Activated CD4-positive, alpha-beta memory T cell treated with anti-CD3 and anti-CD28 coated beads for 36 hours (primary cell): ENCODE measurements around the gene ZDHHC6. TPM values are rescaled to one million over a fixed set of nuclear protein-coding genes. Genes with fewer than 3 reads are reported as not detected.
"Not testable (repeated sequence)": the region's sequence is repeated elsewhere in the genome, so short reads cannot be mapped to it uniquely, and the experiment has no call there.

ENCODE experiments used
- CTCF ChIA-PET: fragments of 350-600 bp; sonication (Branson Sonifier 250); formaldehyde crosslinking; loops from one replicate; lab custom pipeline; 2021; ENCODE audit warnings: antibody characterized with exemption, inconsistent platforms; lab: Charles Lee
- POLR2A ChIA-PET: fragments of 350-600 bp; sonication (Branson Sonifier 250); formaldehyde crosslinking; loops from one replicate; lab custom pipeline; 2021; ENCODE audit warnings: antibody characterized with exemption; lab: Charles Lee
- DNase-seq: peaks from one replicate; pipeline ENCODE4 v3.0.0-alpha.2; 2020
- H3K27ac Mint-ChIP-seq: one replicate; pipeline ENCODE4 v1.8.0; 2021; ENCODE audit warnings: mixed read lengths
- H3K27me3 Mint-ChIP-seq: one replicate; pipeline ENCODE4 v1.8.0; 2021; ENCODE audit warnings: mixed read lengths
- H3K36me3 Mint-ChIP-seq: one replicate; pipeline ENCODE4 v1.8.0; 2021; ENCODE audit warnings: mixed read lengths
- H3K4me1 Mint-ChIP-seq: one replicate; pipeline ENCODE4 v1.8.0; 2021; ENCODE audit warnings: low read depth, mixed read lengths
- H3K4me3 Mint-ChIP-seq: one replicate; pipeline ENCODE4 v1.8.0; 2021; ENCODE audit warnings: mild to moderate bottlenecking, mixed read lengths
- H3K9me3 Mint-ChIP-seq: one replicate; pipeline ENCODE4 v1.8.0; 2021; ENCODE audit warnings: mixed read lengths
- intact Hi-C: fragments of 100-400 bp; cut with micrococcal nuclease; formaldehyde crosslinking; loops from one replicate; pipeline ENCODE4 v1.15.1; 2023
- total RNA-seq, 2 experiments: library from RNA; stranded (reverse); gene quantifications; one replicate each; pipeline ENCODE4 v1.2.3, GENCODE V29; 2021

The ZDHHC6 gene
- total RNA-seq, 2 experiments from 2014 or later = 40.1 to 40.7 TPM

DNA sequence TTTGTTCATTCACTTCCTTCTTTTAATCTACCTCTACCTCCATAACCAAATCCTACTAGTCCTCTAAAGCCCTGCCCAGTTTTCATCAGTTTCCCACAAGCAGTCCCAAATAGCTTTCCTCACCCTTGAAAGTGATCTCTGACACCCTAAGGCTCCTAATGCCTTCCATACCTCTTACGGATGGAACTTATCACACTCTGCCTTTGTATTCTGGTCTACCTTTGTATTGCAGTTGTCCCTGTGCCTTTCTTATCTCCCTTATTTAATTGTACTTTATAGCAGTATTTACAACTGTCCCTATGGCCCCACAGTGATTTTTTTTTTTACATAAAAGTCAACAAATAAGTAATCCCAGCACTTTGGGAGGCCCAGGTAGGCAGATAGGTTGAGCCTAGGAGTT, 39.0 kb downstream of the ZDHHC6 start:
- DNase-seq = no peak
- no peaks in the 10 kb centered on the region for H3K4me1 Mint-ChIP-seq
- ChIA-PET POLR2A (no interaction called here), CTCF (interaction anchor here (1.9 kb wide), 1 partner anchor 64 kb away, joined by 4 read pairs; no protein-coding TSS in a partner anchor)
- no peaks in the 10 kb centered on the region for H3K27me3 Mint-ChIP-seq
- intact Hi-C loops = no loop called here
- H3K27ac Mint-ChIP-seq = peak overlapping the region; percentile 11
- H3K36me3 Mint-ChIP-seq = peaks cover 53% of the 10 kb centered on the region
- H3K4me3 Mint-ChIP-seq = no peak overlapping the region
- no peaks in the 10 kb centered on the region for H3K9me3 Mint-ChIP-seq

DNA sequence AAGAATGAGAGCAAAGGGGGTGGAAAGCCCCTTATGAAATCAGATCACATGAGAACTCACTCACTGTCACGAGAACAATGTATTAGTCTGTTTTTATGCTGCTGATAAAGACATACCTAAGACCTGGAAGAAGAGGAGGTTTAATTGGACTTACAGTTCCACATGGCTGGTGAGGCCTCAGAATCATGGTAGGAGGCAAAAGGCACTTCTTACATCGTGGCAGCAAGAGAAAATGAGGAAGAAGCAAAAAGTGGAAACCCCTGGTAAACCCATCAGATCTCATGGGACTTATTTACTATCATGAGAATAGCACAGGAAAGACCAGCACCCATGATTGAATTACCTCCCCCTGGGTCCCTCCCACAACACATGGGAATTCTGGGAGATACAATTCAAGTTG, 39.9 kb downstream of the ZDHHC6 start:
- POLR2A ChIA-PET, H3K27ac Mint-ChIP-seq, CTCF ChIA-PET, H3K4me1 Mint-ChIP-seq, H3K9me3 Mint-ChIP-seq, H3K4me3 Mint-ChIP-seq, intact Hi-C loops, H3K27me3 Mint-ChIP-seq, DNase-seq: not testable (repeated sequence)
- H3K36me3 Mint-ChIP-seq = peaks cover 54% of the 10 kb centered on the region

DNA sequence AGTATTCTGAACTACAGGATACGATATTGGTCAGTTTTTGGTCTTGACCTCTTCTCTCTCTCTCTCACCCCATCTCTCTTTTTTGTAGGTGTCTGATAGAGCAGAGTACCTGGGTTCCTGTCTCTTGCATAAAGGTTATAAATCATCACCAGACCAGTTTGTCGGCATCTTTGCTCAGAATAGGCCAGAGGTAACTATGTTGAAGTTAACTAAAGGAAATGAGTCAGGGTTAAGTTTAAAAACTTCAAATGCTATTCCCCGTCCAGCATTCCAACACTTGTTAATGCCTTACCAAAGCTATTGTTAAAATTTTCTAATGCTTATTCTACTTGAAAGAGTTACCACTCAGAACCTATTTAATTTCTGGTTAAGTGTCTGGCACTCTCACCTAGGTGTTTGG, 42.1 kb downstream of the ZDHHC6 start:
- no peaks in the 10 kb centered on the region for H3K9me3 Mint-ChIP-seq
- no peak for DNase-seq
- no peaks in the 10 kb centered on the region for H3K27me3 Mint-ChIP-seq
- intact Hi-C loops = no loop called here
- H3K4me1 Mint-ChIP-seq = no peaks in the 10 kb centered on the region
- peaks cover 51% of the 10 kb centered on the region for H3K36me3 Mint-ChIP-seq
- H3K4me3 Mint-ChIP-seq = no peak overlapping the region
- ChIA-PET CTCF (no interaction called here), POLR2A (no interaction called here)
- H3K27ac Mint-ChIP-seq = peak overlapping the region; percentile 18

- intact Hi-C loops = no loop called here
- no peaks in the 10 kb centered on the region for H3K4me1 Mint-ChIP-seq
- no peak overlapping the region for H3K4me3 Mint-ChIP-seq
- H3K27ac Mint-ChIP-seq = no peak overlapping the region
- peaks cover 47% of the 10 kb centered on the region for H3K36me3 Mint-ChIP-seq
- CTCF ChIA-PET = interaction anchor here (1.4 kb wide), 1 partner anchor 32 kb away, joined by 3 read pairs; no protein-coding TSS in a partner anchor
- no peak for DNase-seq
- H3K9me3 Mint-ChIP-seq = no peaks in the 10 kb centered on the region
- H3K27me3 Mint-ChIP-seq = no peaks in the 10 kb centered on the region
- POLR2A ChIA-PET = no interaction called here
Measured at GRCh38 chr10:112402917-112403316, 43.8 kb downstream of the ZDHHC6 start.

GRCh38 chr10:112397592-112397991, 49.1 kb downstream of the ZDHHC6 start:
- no peak overlapping the region for H3K4me3 Mint-ChIP-seq
- no peaks in the 10 kb centered on the region for H3K4me1 Mint-ChIP-seq
- ChIA-PET POLR2A (no interaction called here), CTCF (no interaction called here)
- H3K27me3 Mint-ChIP-seq = no peaks in the 10 kb centered on the region
- intact Hi-C loops = no loop called here
- H3K27ac Mint-ChIP-seq = no peak overlapping the region
- peaks cover 17% of the 10 kb centered on the region for H3K36me3 Mint-ChIP-seq
- no peak for DNase-seq
- H3K9me3 Mint-ChIP-seq = no peaks in the 10 kb centered on the region

DNA sequence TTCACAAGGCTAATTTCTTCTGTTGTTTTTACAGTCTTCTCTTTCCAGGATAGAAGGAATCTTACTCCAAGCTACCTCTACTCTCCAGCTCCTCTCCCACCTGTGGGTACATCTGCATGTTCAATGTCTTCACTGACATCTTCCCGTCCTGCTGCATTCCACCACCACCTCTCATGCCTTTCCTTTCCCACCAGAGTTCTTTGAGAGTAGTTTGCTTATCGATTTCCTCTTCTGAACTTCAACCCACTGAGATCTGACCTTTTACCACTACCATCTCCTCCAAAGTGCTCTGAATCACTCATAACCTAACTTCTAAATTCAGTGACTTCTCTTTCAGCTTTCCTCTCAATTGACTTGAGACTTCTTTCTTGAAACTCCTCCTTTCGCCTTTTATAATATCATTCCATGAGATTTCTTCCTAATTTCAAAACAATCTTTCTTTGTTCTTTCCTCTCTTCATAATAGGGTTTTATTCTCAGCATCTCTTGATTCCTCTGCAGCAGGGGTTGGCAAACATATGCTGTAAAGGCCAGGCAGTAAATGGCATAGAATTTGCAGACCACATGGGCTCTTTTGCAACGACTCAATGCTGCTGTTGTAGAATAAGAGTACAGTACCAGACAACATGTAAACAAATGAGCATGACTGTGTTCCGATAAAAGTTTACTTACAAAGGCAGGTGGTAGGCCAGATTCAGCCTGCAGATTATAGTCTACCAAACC, 50.7 kb downstream of the ZDHHC6 start:
- POLR2A ChIA-PET = interaction anchor here (1.5 kb wide), 1 partner anchor 20 kb away, joined by 10 read pairs; no protein-coding TSS in a partner anchor
- H3K27ac Mint-ChIP-seq = no peak overlapping the region
- no peaks in the 10 kb centered on the region for H3K9me3 Mint-ChIP-seq
- intact Hi-C loops = no loop called here
- CTCF ChIA-PET = interaction anchor here (0.5 kb wide), 1 partner anchor 213 kb away, joined by 3 read pairs; the partner anchor contains the start of gene GPAM
- H3K27me3 Mint-ChIP-seq = no peaks in the 10 kb centered on the region
- no peak for DNase-seq
- no peak overlapping the region for H3K4me3 Mint-ChIP-seq
- peaks cover 14% of the 10 kb centered on the region for H3K36me3 Mint-ChIP-seq
- peaks cover 6% of the 10 kb centered on the region for H3K4me1 Mint-ChIP-seq

GRCh38 chr10:112394475-112394875, 52.2 kb downstream of the ZDHHC6 start:
- Mint-ChIP-seq H3K36me3 (peaks cover 9% of the 10 kb centered on the region), H3K27me3 (no peaks in the 10 kb centered on the region), H3K4me3 (no peak overlapping the region), H3K9me3 (no peaks in the 10 kb centered on the region), H3K27ac (no peak overlapping the region), H3K4me1 (peaks cover 15% of the 10 kb centered on the region)
- ChIA-PET POLR2A (interaction anchor here (1.5 kb wide), 1 partner anchor 19 kb away, joined by 10 read pairs; no protein-coding TSS in a partner anchor), CTCF (interaction anchor here (0.9 kb wide), 1 partner anchor 62 kb away, joined by 3 read pairs; no protein-coding TSS in a partner anchor)
- intact Hi-C loops = no loop called here
- no peak for DNase-seq

DNA sequence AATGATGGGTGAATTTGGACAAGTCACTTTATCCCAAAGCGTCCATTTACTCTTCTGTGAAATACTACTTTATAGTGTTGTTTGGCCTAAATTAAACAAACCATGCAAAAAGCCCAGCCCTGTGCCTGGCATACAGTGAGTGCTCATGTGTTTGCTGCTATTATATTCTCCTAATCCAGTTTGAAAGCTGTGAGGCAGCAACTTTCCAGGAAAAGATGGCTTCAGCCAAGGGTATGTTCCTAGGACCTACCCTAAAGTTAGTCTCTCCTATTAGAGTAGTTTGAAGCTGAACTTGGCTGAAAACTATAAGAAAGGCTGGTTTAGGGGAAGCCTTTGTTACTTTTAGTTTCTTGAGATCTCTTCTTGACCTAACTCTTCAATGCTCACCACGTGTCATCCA, 52.9 kb downstream of the ZDHHC6 start:
- CTCF ChIA-PET = no interaction called here
- POLR2A ChIA-PET = no interaction called here
- Mint-ChIP-seq H3K4me1 (peaks cover 22% of the 10 kb centered on the region), H3K9me3 (no peaks in the 10 kb centered on the region), H3K27me3 (no peaks in the 10 kb centered on the region), H3K4me3 (no peak overlapping the region), H3K27ac (no peak overlapping the region), H3K36me3 (peaks cover 5% of the 10 kb centered on the region)
- DNase-seq = no peak
- intact Hi-C loops = no loop called here

DNA sequence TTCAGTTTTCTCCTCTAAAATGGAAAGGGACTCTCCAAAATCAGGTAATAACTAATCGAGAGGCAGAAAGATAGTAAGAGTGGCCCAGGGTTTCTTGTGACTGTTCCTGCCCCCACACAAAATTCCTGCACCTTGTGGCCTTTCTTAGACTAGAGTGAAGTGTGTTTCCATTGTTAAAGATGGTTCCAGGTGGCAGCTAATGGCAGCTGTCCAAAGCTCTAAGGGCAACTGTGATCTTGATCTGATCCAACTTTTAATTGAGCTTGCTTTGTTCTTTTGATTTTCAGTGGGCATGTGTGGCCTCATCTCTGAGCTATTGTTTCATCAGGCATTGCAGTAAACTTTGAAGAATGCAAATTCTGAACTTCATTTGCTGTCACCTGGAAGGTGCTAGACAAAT, 53.4 kb downstream of the ZDHHC6 start:
- ChIA-PET POLR2A (no interaction called here), CTCF (no interaction called here)
- H3K9me3 Mint-ChIP-seq = no peaks in the 10 kb centered on the region
- H3K4me1 Mint-ChIP-seq = peaks cover 26% of the 10 kb centered on the region
- no peak overlapping the region for H3K27ac Mint-ChIP-seq
- peaks cover 5% of the 10 kb centered on the region for H3K36me3 Mint-ChIP-seq
- no peak for DNase-seq
- H3K4me3 Mint-ChIP-seq = no peak overlapping the region
- H3K27me3 Mint-ChIP-seq = no peaks in the 10 kb centered on the region
- intact Hi-C loops = no loop called here

GRCh38 chr10:112390125-112390703, 56.5 kb downstream of the ZDHHC6 start:
- Mint-ChIP-seq H3K9me3 (no peaks in the 10 kb centered on the region), H3K27me3 (no peaks in the 10 kb centered on the region), H3K4me1 (peaks cover 52% of the 10 kb centered on the region), H3K27ac (peak overlapping the region; percentile 43), H3K36me3 (peaks cover 6% of the 10 kb centered on the region), H3K4me3 (no peak overlapping the region)
- ChIA-PET CTCF (no interaction called here), POLR2A (interaction anchor here (1.3 to 2.4 kb wide), 2 partner anchors 14 to 56 kb away, joined by 3 to 21 read pairs; no protein-coding TSS in a partner anchor)
- intact Hi-C loops = no loop called here
- no peak for DNase-seq

DNA sequence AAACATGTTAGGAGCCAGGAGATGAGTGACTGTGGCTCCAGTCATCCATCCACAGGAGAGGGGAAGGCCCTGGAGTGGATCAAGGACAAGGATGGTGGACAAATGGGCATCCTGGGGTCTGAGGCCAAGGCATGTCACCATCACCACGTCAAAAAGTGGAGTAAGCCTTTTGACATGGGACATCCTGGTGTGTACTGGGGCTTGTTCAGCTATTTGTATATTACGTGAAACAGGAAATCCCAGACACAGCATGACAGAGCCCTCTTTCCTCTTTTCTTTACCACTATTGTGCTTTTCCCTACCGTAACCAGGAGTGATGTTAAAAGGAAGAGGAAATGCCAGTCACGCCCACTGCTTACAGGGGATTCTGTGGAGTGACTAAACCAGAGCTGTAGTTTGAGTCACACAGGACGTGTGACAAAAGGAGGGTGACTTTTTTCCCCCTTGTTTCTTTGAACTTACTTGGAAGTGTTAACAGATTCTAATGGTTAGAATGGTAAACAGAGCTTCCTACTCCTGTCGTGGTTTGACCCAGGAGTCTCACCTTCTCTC, 57.4 kb downstream of the ZDHHC6 start:
- Mint-ChIP-seq H3K27me3 (no peaks in the 10 kb centered on the region), H3K36me3 (peaks cover 7% of the 10 kb centered on the region), H3K4me3 (peak overlapping the region; percentile 1), H3K27ac (peak overlapping the region; percentile 88), H3K4me1 (peaks cover 58% of the 10 kb centered on the region), H3K9me3 (no peaks in the 10 kb centered on the region)
- CTCF ChIA-PET = interaction anchor here (1.1 to 1.8 kb wide), 3 partner anchors 8 to 74 kb away, joined by 3 to 4 read pairs (median 3); no protein-coding TSS in a partner anchor
- intact Hi-C loops = loop anchor here (1.0 to 10.0 kb wide), 6 partner anchors 9 to 1519 kb away; partner anchors contain the start of gene PDCD4
- POLR2A ChIA-PET = interaction anchor here (0.8 to 2.4 kb wide), 3 partner anchors 13 to 56 kb away, joined by 3 to 21 read pairs (median 4); no protein-coding TSS in a partner anchor
- DNase-seq = peak; percentile 80

DNA sequence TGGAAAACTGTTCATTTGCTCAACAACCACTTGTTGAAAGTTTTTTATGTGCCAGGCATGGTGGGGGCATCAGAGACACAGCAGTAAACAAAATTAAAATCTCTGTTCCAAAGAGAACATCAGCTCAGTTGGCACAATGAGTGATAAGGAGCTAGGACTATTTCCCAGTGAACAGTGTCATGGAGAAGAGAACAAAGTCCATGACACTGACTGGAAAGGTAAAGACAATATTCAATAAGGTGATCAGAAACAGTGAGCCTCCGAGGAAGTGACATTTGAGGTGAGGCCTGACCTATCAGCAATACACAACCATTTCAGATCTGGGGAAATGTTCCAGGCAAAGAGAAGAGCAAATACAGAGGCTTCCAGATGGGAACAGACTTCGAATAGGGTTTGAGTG, 58.2 kb downstream of the ZDHHC6 start:
- intact Hi-C loops = loop anchor here (2.0 to 10.0 kb wide), 3 partner anchors 72 to 1518 kb away; partner anchors contain the start of gene PDCD4
- peaks cover 6% of the 10 kb centered on the region for H3K36me3 Mint-ChIP-seq
- peak overlapping the region; percentile 88 for H3K27ac Mint-ChIP-seq

More for the DNA sequence above, 58.2 kb downstream of the ZDHHC6 start:
- no peak overlapping the region for H3K4me3 Mint-ChIP-seq
- no peaks in the 10 kb centered on the region for H3K27me3 Mint-ChIP-seq
- H3K9me3 Mint-ChIP-seq = no peaks in the 10 kb centered on the region
- no peak for DNase-seq
- CTCF ChIA-PET = interaction anchor here (1.1 to 1.8 kb wide), 4 partner anchors 8 to 73 kb away, joined by 3 to 4 read pairs (median 3); no protein-coding TSS in a partner anchor
- POLR2A ChIA-PET = interaction anchor here (2.4 kb wide), 1 partner anchor 12 kb away, joined by 21 read pairs; no protein-coding TSS in a partner anchor
- peaks cover 64% of the 10 kb centered on the region for H3K4me1 Mint-ChIP-seq
